ENCODE data around the gene ENAM. TPM values are rescaled to one million over a fixed set of nuclear protein-coding genes. Genes with fewer than 3 reads are reported as not detected.

Gene ENAM
- total RNA-seq, 4 donors from 2014 or later = not detected

DNA sequence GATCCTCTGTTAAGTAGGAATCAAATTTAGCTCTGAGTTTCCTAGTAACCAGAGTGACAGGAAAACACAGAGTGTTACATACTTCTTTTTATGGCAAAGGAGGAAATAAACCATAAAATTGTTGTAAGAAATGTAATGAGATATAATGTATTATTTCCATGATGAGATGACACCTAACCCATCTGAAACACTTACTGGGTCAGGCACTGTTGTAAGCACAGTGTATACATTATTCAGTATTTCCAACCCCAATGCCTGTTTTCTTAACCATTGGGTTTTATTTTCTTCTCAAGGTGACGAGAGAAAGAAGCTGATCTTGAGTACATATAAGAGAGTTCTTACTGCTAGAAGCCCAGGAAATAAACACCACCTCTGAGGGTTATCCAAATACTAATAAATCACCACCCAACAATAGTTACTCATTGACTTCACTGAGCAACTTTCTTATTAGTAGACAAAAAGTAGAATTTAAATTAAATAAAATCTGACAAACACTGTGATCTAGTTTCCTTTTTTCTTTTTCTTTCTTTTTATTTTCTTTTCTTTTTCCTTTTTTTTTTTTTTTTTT is 4.2 kb upstream of the ENAM start:
- no peak for DNase-seq (ENCODE audit: low spot score in 2 of 2)
- H3K27ac ChIP-seq = no peak overlapping the region
- TF ChIP-seq POLR2AphosphoS5 (IDR thresholded peaks at IDR 0.05) (no peak), EP300 (IDR thresholded peaks at IDR 0.05) (no peak), POLR2A (IDR thresholded peaks at IDR 0.05) (no peak)
- TF ChIP-seq, protein P1, sequence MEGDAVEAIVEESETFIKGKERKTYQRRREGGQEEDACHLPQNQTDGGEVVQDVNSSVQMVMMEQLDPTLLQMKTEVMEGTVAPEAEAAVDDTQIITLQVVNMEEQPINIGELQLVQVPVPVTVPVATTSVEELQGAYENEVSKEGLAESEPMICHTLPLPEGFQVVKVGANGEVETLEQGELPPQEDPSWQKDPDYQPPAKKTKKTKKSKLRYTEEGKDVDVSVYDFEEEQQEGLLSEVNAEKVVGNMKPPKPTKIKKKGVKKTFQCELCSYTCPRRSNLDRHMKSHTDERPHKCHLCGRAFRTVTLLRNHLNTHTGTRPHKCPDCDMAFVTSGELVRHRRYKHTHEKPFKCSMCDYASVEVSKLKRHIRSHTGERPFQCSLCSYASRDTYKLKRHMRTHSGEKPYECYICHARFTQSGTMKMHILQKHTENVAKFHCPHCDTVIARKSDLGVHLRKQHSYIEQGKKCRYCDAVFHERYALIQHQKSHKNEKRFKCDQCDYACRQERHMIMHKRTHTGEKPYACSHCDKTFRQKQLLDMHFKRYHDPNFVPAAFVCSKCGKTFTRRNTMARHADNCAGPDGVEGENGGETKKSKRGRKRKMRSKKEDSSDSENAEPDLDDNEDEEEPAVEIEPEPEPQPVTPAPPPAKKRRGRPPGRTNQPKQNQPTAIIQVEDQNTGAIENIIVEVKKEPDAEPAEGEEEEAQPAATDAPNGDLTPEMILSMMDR (IDR thresholded peaks at IDR 0.05) = no peak
- no peaks in the 10 kb centered on the region for H3K27me3 ChIP-seq
- no peaks in the 10 kb centered on the region for H3K9me3 ChIP-seq
- H3K36me3 ChIP-seq = no peaks in the 10 kb centered on the region
- WGBS = 65% methylated on average over 1 of the region's 1 CpG
- no peaks in the 10 kb centered on the region for H3K4me1 ChIP-seq
- H3K4me3 ChIP-seq = no peak overlapping the region

DNA sequence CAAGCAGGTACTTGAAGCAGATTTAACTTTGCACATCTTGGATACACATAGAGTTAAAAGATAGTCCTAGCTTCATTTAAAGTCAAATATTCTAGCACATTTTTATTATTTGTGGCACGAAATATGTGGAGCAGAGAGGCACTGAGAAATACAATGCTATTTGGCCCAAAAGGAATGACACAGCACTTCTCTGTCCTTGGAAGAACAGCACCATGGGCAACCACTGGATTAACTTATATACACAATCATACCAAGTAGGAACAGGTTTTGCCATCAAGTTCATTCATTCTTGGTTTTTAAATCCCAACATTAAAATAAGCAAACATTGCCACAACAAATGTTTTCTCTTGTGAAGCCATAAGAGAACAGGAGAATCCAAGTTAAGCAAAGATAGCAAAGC is 924 bp upstream of the ENAM start:
- Histone ChIP-seq H3K9me3 (no peaks in the 10 kb centered on the region), H3K27ac (no peak overlapping the region), H3K4me3 (no peak overlapping the region), H3K4me1 (no peaks in the 10 kb centered on the region), H3K36me3 (no peaks in the 10 kb centered on the region), H3K27me3 (no peaks in the 10 kb centered on the region)
- TF ChIP-seq POLR2A (IDR thresholded peaks at IDR 0.05) = no peak
- TF ChIP-seq POLR2AphosphoS5 (IDR thresholded peaks at IDR 0.05) = no peak
- 46% methylated on average over 1 of the region's 1 CpG for WGBS
- no peak for DNase-seq (ENCODE audit: low spot score in 2 of 2)

DNA sequence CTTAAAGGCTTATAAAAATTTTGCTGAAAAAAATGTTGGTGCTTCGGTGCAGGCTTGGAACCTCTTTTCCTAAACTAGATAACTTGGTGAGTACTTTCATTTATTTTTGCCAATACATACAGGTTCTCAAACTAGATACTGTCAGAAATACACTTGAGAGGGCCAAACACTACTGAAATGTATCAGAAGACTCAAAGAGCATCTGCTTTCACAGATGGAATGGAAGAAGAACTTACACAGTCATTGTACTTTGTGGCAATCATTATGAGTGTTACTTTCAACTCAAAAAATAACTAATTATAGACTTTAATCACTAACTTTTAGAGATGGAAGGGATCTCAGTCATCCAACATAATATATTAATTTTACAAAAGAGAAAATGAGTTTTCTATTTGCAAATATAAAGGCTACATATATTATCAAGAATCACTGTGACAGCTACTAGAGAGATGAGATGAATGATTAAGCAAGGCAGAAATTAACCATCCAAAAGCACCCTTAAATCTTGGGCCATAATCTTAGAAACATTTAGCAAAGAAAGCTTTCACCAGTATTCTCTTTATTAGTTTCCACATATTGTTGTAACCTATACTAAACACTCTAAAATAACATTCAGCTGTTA is 1.0 kb downstream of the ENAM start:
- WGBS = 86% methylated on average over 1 of the region's 1 CpG
- Histone ChIP-seq H3K36me3 (no peaks in the 10 kb centered on the region), H3K4me1 (no peaks in the 10 kb centered on the region), H3K4me3 (no peak overlapping the region), H3K27ac (no peak overlapping the region), H3K9me3 (no peaks in the 10 kb centered on the region), H3K27me3 (no peaks in the 10 kb centered on the region)
- DNase-seq (ENCODE audit: low spot score in 2 of 2) = no peak
- TF ChIP-seq POLR2A (IDR thresholded peaks at IDR 0.05) = no peak
- no peak for TF ChIP-seq POLR2AphosphoS5 (IDR thresholded peaks at IDR 0.05)
- TF ChIP-seq EP300 (IDR thresholded peaks at IDR 0.05) = no peak
- TF ChIP-seq, protein P1 (IDR thresholded peaks at IDR 0.05) = no peak

DNA sequence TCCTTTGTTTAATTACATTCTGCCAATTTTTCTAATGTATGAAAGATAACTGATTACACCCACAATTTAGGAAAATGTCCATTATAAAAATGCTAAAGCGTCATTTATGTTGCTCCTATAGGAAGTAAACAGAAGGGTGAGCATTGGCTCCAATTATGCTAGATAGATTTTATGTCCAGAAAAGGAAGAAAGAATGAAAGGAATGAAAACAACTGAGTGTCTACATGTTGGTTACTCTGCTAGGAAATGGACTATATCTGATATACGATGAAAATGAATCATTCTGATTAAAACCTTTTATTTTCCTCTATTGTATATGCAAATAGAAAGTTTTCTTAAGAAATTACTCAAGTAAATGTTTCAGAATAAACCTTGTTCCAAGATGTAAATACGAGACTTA is 1.6 kb downstream of the ENAM start:
- TF ChIP-seq, protein P1 (IDR thresholded peaks at IDR 0.05) = no peak
- TF ChIP-seq EP300 (IDR thresholded peaks at IDR 0.05) (no peak), POLR2A (IDR thresholded peaks at IDR 0.05) (no peak), POLR2AphosphoS5 (IDR thresholded peaks at IDR 0.05) (no peak)
- no peak for DNase-seq (ENCODE audit: low spot score in 2 of 2)
- H3K27ac ChIP-seq = no peak overlapping the region
- H3K4me1 ChIP-seq = no peaks in the 10 kb centered on the region
- H3K27me3 ChIP-seq = no peaks in the 10 kb centered on the region
- H3K4me3 ChIP-seq = no peak overlapping the region
- no peaks in the 10 kb centered on the region for H3K36me3 ChIP-seq
- H3K9me3 ChIP-seq = no peaks in the 10 kb centered on the region
- 83% methylated on average over 3 of the region's 3 CpGs for WGBS

DNA sequence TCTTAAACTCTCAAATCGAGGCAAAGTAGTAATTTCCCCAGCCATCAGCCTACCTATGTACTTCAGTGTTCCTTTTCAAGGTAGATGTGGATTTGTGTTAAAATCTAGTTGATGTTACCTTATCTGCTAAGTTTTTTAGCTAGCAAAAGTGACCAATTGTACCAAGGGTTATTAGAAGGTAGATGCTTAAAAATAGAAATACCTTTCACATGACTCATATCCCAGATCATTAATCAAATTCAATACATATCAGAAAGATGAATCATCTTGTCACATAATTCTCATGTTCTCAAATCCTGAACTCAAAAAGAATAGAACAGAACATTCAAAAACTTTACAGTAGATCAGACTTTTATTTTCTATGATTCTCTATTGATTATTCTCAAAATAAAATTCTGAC is 3.5 kb downstream of the ENAM start:
- H3K36me3 ChIP-seq = no peaks in the 10 kb centered on the region
- no peaks in the 10 kb centered on the region for H3K27me3 ChIP-seq
- TF ChIP-seq POLR2A (IDR thresholded peaks at IDR 0.05) (no peak), POLR2AphosphoS5 (IDR thresholded peaks at IDR 0.05) (no peak), EP300 (IDR thresholded peaks at IDR 0.05) (no peak)
- TF ChIP-seq, protein P1 (IDR thresholded peaks at IDR 0.05) = no peak
- H3K4me3 ChIP-seq = no peak overlapping the region
- WGBS = 80% methylated on average over 1 of the region's 1 CpG
- no peaks in the 10 kb centered on the region for H3K4me1 ChIP-seq
- H3K27ac ChIP-seq = no peak overlapping the region
- DNase-seq (ENCODE audit: low spot score in 2 of 2) = no peak
- H3K9me3 ChIP-seq = no peaks in the 10 kb centered on the region
